Memory B cell (primary cell): Measurements from ENCODE around the gene RCOR2.

Experiments
- ATAC-seq: fragments of 150-1000 bp; cut with Tn5 transposase; 2 replicates; pipeline ENCODE4 v1.10.0; 2021; ENCODE audit warnings: low read depth, mild to moderate bottlenecking, moderate library complexity
- DNase-seq, 2 donors: peaks; one replicate each; pipeline ENCODE4 v3.0.0; 2022; ENCODE audit warnings: low spot score in 2 of 2
- H3K27ac Mint-ChIP-seq: one replicate; pipeline ENCODE4 v1.8.0; 2022; ENCODE audit warnings: mild to moderate bottlenecking, moderate library complexity, mixed read lengths
- H3K27me3 Mint-ChIP-seq: one replicate; pipeline ENCODE4 v1.8.0; 2022; ENCODE audit warnings: mixed read lengths
- H3K36me3 Mint-ChIP-seq: one replicate; pipeline ENCODE4 v1.8.0; 2022; ENCODE audit warnings: mild to moderate bottlenecking, mixed read lengths
- H3K4me1 Mint-ChIP-seq: one replicate; pipeline ENCODE4 v1.8.0; 2022; ENCODE audit warnings: mixed read lengths
- H3K4me3 Mint-ChIP-seq: one replicate; pipeline ENCODE4 v1.8.0; 2022; ENCODE audit warnings: mild to moderate bottlenecking, moderate library complexity, mixed read lengths
- H3K9me3 Mint-ChIP-seq: one replicate; pipeline ENCODE4 v1.8.0; 2022; ENCODE audit warnings: mixed read lengths

Gene RCOR2

DNA sequence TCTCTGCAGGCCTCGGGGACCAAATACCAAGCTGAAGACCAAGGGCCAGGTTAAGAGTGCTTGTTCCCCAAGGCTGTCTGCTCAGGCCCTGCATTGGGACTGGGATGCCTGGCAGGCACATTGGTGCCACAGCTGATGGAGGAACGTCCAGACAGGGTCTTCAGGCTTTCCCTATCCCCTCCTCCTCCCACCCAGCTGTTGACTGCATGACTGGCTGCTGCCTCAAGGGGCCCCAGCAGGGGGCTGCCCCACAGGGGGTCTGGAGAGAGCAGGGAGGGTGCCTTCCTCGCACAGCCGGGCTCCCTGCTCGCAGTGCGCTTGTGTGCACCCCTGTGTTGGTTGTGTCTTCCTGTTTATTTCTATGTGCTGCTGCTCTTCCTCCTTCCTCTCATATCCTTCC, 9.9 kb downstream of the RCOR2 start:
- no peaks in the 10 kb centered on the region for H3K27me3 Mint-ChIP-seq

GRCh38 chr11:63906585-63906984, 10.4 kb downstream of the RCOR2 start:
- no peaks in the 10 kb centered on the region for H3K9me3 Mint-ChIP-seq
- no peak overlapping the region for H3K4me3 Mint-ChIP-seq
- H3K36me3 Mint-ChIP-seq = peaks cover 41% of the 10 kb centered on the region
- no peaks in the 10 kb centered on the region for H3K27me3 Mint-ChIP-seq
- no peak for DNase-seq
- H3K27ac Mint-ChIP-seq = no peak overlapping the region
- H3K4me1 Mint-ChIP-seq = peaks cover 2% of the 10 kb centered on the region
- ATAC-seq = peak; percentile 56

More for the DNA sequence above, 9.9 kb downstream of the RCOR2 start:
- Mint-ChIP-seq H3K4me3 (no peak overlapping the region), H3K36me3 (peaks cover 38% of the 10 kb centered on the region), H3K9me3 (no peaks in the 10 kb centered on the region), H3K4me1 (no peaks in the 10 kb centered on the region), H3K27ac (no peak overlapping the region)
- no peak for DNase-seq
- ATAC-seq = no peak

DNA sequence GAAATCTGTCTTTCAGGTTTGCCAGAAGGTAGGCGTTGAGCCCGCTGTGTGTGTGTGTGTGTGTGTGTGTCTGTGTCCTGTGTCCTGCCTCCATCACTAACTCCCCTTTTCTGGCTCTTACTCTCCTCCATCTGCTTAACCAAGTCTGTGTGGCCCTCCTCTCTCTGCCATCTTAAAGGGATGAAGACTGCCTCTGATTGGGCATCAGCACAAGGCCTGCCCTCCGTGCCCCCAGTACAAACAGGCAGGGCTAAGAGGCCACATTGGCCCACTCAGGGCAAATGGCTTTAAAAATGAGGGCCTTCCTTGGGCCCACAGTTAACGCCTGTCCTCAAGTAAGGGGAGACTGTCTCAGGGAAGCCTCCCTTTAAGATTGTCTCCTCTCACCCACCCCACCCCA, 10.9 kb downstream of the RCOR2 start:
- Mint-ChIP-seq H3K27ac (no peak overlapping the region), H3K4me3 (no peak overlapping the region), H3K4me1 (peaks cover 5% of the 10 kb centered on the region), H3K36me3 (peaks cover 46% of the 10 kb centered on the region), H3K27me3 (no peaks in the 10 kb centered on the region), H3K9me3 (no peaks in the 10 kb centered on the region)
- DNase-seq = no peak
- no peak for ATAC-seq

GRCh38 chr11:63905179-63905578, 11.8 kb downstream of the RCOR2 start:
- Mint-ChIP-seq H3K4me1 (peaks cover 5% of the 10 kb centered on the region), H3K36me3 (peaks cover 48% of the 10 kb centered on the region), H3K27me3 (no peaks in the 10 kb centered on the region), H3K4me3 (no peak overlapping the region), H3K9me3 (no peaks in the 10 kb centered on the region), H3K27ac (no peak overlapping the region)
- ATAC-seq (no peak), DNase-seq (no peak)

GRCh38 chr11:63904743-63905142, 12.2 kb downstream of the RCOR2 start:
- Mint-ChIP-seq H3K4me3 (no peak overlapping the region), H3K36me3 (peaks cover 47% of the 10 kb centered on the region), H3K27ac (no peak overlapping the region), H3K4me1 (peaks cover 5% of the 10 kb centered on the region), H3K9me3 (no peaks in the 10 kb centered on the region), H3K27me3 (no peaks in the 10 kb centered on the region)
- no peak for DNase-seq
- no peak for ATAC-seq

GRCh38 chr11:63903884-63904283, 13.1 kb downstream of the RCOR2 start:
- peaks cover 53% of the 10 kb centered on the region for H3K36me3 Mint-ChIP-seq

DNA sequence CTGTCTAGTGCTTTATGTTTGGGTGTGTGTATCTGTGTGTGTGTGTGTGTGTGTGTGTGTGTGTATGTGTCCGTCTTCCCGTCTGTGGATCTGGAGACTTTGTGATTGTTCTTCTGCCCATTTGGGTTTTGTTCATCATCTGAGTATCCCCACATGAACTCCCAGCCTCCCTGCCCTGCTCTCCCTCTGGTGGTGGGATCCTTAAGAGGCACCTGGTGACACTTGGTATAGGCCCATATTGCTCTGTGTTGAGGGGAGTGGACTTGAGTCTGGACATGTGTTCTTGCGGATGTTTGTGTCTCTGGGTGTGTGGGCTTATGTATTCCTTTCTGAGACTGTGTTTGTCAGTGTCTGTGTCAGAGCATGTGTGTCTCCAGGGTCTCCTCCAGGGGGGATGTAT, 15.3 kb downstream of the RCOR2 start:
- ATAC-seq = no peak
- H3K36me3 Mint-ChIP-seq = peaks cover 56% of the 10 kb centered on the region
- no peaks in the 10 kb centered on the region for H3K9me3 Mint-ChIP-seq
- no peak for DNase-seq
- no peaks in the 10 kb centered on the region for H3K27me3 Mint-ChIP-seq
- no peak overlapping the region for H3K27ac Mint-ChIP-seq
- H3K4me1 Mint-ChIP-seq = peaks cover 5% of the 10 kb centered on the region
- H3K4me3 Mint-ChIP-seq = no peak overlapping the region

More at GRCh38 chr11:63903884-63904283, 13.1 kb downstream of the RCOR2 start:
- DNase-seq (no peak), ATAC-seq (no peak)
- Mint-ChIP-seq H3K27me3 (no peaks in the 10 kb centered on the region), H3K9me3 (no peaks in the 10 kb centered on the region), H3K27ac (no peak overlapping the region), H3K4me3 (no peak overlapping the region), H3K4me1 (peaks cover 5% of the 10 kb centered on the region)

DNA sequence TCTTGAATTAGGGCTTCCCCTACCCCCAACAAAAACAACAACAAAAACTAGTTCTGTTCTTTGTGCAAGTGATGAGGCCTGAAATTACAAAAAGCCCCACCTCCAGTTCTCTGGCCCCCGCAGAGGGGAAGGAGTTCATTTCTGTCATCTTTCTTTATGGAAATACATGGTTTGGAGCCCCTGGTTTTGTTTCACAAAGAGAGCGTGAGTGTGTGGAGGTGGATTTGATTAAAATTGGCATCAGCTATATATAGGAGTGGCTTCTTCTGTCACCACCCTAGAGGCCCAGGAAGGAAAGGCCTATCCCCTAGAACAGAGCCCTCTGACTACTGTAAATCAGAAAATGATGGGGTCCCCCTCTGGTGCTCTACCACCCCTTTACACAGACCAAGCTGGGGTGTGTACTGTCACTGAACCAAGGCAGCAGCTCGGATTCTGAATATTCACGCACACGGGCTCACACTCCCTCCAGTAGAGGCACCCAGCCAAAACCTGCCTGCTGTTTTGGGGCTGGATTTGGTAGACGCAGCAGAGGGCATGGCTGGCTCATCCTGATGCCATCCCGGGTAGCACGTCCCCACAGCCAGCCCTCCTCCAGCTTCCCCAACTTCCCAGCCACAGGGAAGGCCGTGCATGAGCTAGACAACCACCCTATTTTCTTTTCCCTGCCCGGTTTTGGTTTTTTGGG, 19.4 kb downstream of the RCOR2 start:
- Mint-ChIP-seq H3K4me1 (peaks cover 17% of the 10 kb centered on the region), H3K27ac (no peak overlapping the region), H3K36me3 (peaks cover 46% of the 10 kb centered on the region), H3K4me3 (no peak overlapping the region), H3K27me3 (no peaks in the 10 kb centered on the region), H3K9me3 (no peaks in the 10 kb centered on the region)
- DNase-seq = no peak
- ATAC-seq = no peak

GRCh38 chr11:63896071-63896470, 20.9 kb downstream of the RCOR2 start:
- Mint-ChIP-seq H3K4me1 (peaks cover 20% of the 10 kb centered on the region), H3K27me3 (no peaks in the 10 kb centered on the region), H3K4me3 (no peak overlapping the region), H3K27ac (no peak overlapping the region), H3K36me3 (peaks cover 35% of the 10 kb centered on the region), H3K9me3 (no peaks in the 10 kb centered on the region)
- ATAC-seq (no peak), DNase-seq (no peak)

- Mint-ChIP-seq H3K4me1 (peaks cover 40% of the 10 kb centered on the region), H3K36me3 (peaks cover 21% of the 10 kb centered on the region), H3K9me3 (no peaks in the 10 kb centered on the region), H3K27ac (no peak overlapping the region), H3K27me3 (no peaks in the 10 kb centered on the region), H3K4me3 (no peak overlapping the region)
- no peak for DNase-seq
- ATAC-seq = no peak
Observed at GRCh38 chr11:63893355-63893754, 23.6 kb downstream of the RCOR2 start.

DNA sequence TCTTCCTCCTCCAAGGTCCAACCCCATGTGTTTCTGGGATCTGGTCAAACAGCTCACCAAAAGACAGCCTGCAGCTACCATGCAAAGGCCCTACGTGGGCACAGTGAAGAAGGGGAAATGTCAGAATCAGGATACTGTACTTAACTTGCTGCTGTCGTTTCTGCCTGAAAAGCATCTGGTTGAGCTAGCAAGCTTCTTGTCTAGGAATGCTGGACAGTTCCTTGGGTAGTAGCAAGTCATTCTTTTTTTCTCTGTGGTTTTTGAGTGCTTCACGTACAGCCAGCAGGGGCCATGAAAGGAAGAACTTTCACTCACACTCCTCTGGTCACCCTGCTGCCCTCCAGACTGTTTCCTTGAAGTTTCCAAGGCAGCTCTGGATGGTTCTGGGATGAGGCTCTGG, 24.7 kb downstream of the RCOR2 start:
- peaks cover 49% of the 10 kb centered on the region for H3K4me1 Mint-ChIP-seq
- H3K9me3 Mint-ChIP-seq = no peaks in the 10 kb centered on the region
- no peaks in the 10 kb centered on the region for H3K27me3 Mint-ChIP-seq
- DNase-seq (no peak), ATAC-seq (no peak)
- peaks cover 16% of the 10 kb centered on the region for H3K36me3 Mint-ChIP-seq
- H3K4me3 Mint-ChIP-seq = no peak overlapping the region
- peak overlapping the region; percentile 41 for H3K27ac Mint-ChIP-seq

- H3K9me3 Mint-ChIP-seq = no peaks in the 10 kb centered on the region
- H3K27ac Mint-ChIP-seq = peak overlapping the region; percentile 31
- H3K27me3 Mint-ChIP-seq = no peaks in the 10 kb centered on the region
- DNase-seq (no peak), ATAC-seq (no peak)
- H3K4me1 Mint-ChIP-seq = peaks cover 44% of the 10 kb centered on the region
- H3K4me3 Mint-ChIP-seq = no peak overlapping the region
- H3K36me3 Mint-ChIP-seq = peaks cover 8% of the 10 kb centered on the region
Observed at GRCh38 chr11:63890368-63890767, 26.6 kb downstream of the RCOR2 start.

- peak overlapping the region; percentile 96 for H3K4me3 Mint-ChIP-seq
- peaks cover 47% of the 10 kb centered on the region for H3K4me1 Mint-ChIP-seq
- peaks cover 6% of the 10 kb centered on the region for H3K36me3 Mint-ChIP-seq
- no peaks in the 10 kb centered on the region for H3K9me3 Mint-ChIP-seq
- H3K27ac Mint-ChIP-seq = peak overlapping the region; percentile 72
- DNase-seq (no peak), ATAC-seq (no peak)
- H3K27me3 Mint-ChIP-seq = no peaks in the 10 kb centered on the region
Observed at GRCh38 chr11:63889344-63889743, 27.6 kb downstream of the RCOR2 start.

DNA sequence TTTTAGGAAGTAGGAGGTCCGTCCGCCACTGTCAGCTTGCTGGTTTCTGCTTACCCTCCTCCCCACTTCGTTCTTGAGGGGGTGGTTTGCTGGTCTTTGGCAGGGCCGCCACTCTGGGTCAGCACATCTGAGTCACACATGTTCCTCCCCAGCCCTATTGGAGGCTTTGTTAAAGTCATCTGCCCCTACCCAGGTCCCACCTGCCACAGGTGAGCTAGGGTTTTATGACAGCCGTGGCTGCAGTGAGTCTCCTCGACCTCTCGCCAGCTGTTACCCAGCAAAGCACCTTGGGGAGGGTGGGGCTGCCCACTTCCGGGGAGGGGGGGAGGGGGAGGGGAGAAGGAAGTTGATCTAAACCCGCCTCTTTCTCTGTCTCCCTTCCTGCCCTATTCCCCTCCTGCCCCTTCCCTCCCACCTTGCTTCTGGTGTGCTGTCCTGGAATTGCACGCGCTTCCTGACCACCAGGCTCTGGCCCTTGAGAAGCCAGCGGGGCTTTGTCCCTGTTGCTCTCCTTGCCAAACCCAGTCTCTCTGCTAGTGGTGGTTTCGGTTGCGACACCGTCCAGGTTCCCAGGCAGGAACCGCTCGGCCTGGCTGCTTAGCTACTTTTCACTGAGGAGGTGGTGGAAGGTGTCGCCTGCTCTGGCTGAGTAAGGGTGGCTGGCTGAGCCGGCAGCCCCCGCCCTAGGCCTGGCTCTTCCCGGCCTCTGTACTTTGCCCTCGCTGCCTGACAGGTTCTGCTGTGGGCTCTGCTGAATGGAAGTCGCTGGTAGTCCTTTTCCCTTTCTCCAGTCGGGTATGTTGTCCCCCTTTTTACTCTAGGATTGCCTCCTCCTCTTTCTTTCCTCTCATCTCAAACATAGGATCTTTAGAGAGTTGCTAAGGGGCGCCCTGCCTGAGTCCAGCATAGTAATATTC, 28.5 kb downstream of the RCOR2 start:
- peaks cover 49% of the 10 kb centered on the region for H3K4me1 Mint-ChIP-seq
- peaks cover 2% of the 10 kb centered on the region for H3K36me3 Mint-ChIP-seq
- no peaks in the 10 kb centered on the region for H3K9me3 Mint-ChIP-seq
- H3K27me3 Mint-ChIP-seq = no peaks in the 10 kb centered on the region
- DNase-seq (peak; percentile 49 to 57), ATAC-seq (peak; percentile 91)
- peak overlapping the region; percentile 96 for H3K4me3 Mint-ChIP-seq
- peak overlapping the region; percentile 85 for H3K27ac Mint-ChIP-seq
